Caco-2 (cell line): ENCODE data around the gene IGF2. TPM values are rescaled to one million over a fixed set of nuclear protein-coding genes. Genes with fewer than 3 reads are reported as not detected.

Experiments used
- BruUV-seq: library from RNA; stranded (reverse); fragments of 400-500 nt; replicated peaks from 2 replicates; lab custom pipeline; 2021; lab: Mats Ljungman, UMichigan
- CTCF ChIA-PET: fragments of 300-600 bp; sonication (Branson Sonifier 250); formaldehyde crosslinking; loops from one replicate; lab custom pipeline; 2022; ENCODE audit warnings: antibody characterized with exemption; lab: Charles Lee
- POLR2A ChIA-PET: fragments of 300-600 bp; sonication (Branson Sonifier 250); formaldehyde crosslinking; loops from one replicate; lab custom pipeline; 2022; ENCODE audit warnings: antibody characterized with exemption; lab: Charles Lee
- DNase-seq, 2 experiments: peaks; one replicate each; pipeline versions ENCODE4 v3.0.0 to v3.0.0-alpha.2; 2020 to 2022
- H3K27me3 ChIP-seq: replicated peaks from 2 replicates; pipeline ENCODE4 v1.6.0; 2011; ENCODE audit warnings: low read length; ENCODE audit not compliant: control insufficient read depth, insufficient read depth
- H3K36me3 ChIP-seq: 2 replicates; pipeline ENCODE4 v1.5.1; 2011; ENCODE audit warnings: low read length; ENCODE audit not compliant: control insufficient read depth, insufficient read depth
- H3K4me1 ChIP-seq: fragments of 250-450 bp; sonication (Bioruptor Pico); 2 replicates; pipeline ENCODE4 v1.5.1; 2020; ENCODE audit warnings: mild to moderate bottlenecking
- H3K4me3 ChIP-seq: 2 replicates; pipeline ENCODE4 v1.5.1; 2011; ENCODE audit warnings: low read depth, mild to moderate bottlenecking, control low read depth, low read length
- H3K9me3 ChIP-seq: fragments of 250-450 bp; sonication (Bioruptor Pico); 2 replicates; pipeline ENCODE4 v1.5.1; 2020; ENCODE audit warnings: mild to moderate bottlenecking, moderate library complexity
- H3K27ac Mint-ChIP-seq: one replicate; pipeline ENCODE4 v1.8.0; 2022; ENCODE audit warnings: mixed read lengths; ENCODE audit not compliant: unreplicated experiment
- H3K27me3 Mint-ChIP-seq: one replicate; pipeline ENCODE4 v1.8.0; 2022; ENCODE audit warnings: mixed read lengths; ENCODE audit not compliant: insufficient read depth, unreplicated experiment
- H3K36me3 Mint-ChIP-seq: one replicate; pipeline ENCODE4 v1.8.0; 2022; ENCODE audit warnings: mild to moderate bottlenecking, mixed read lengths; ENCODE audit not compliant: insufficient read depth, unreplicated experiment
- H3K4me1 Mint-ChIP-seq: one replicate; pipeline ENCODE4 v1.8.0; 2022; ENCODE audit warnings: low read depth, mixed read lengths; ENCODE audit not compliant: unreplicated experiment
- H3K4me3 Mint-ChIP-seq: one replicate; pipeline ENCODE4 v1.8.0; 2022; ENCODE audit warnings: mild to moderate bottlenecking, moderate library complexity, mixed read lengths; ENCODE audit not compliant: unreplicated experiment
- H3K9me3 Mint-ChIP-seq: one replicate; pipeline ENCODE4 v1.8.0; 2022; ENCODE audit warnings: mixed read lengths; ENCODE audit not compliant: unreplicated experiment
- CTCF ChIP-seq, 2 experiments: fragments of 200-600 bp in 1 of 2; IDR thresholded peaks; 1 replicate in 1 of 2; 2 replicates in 1 of 2; pipeline versions ENCODE4 v1.5.1 to v1.8.0; 2011 to 2022; ENCODE audit warnings: antibody characterized with exemption in 1 of 2, control low read depth in 1 of 2, inconsistent platforms in 1 of 2, low read depth in 1 of 2, low read length in 1 of 2, mild to moderate bottlenecking in 1 of 2, moderate library complexity in 1 of 2; ENCODE audit not compliant: insufficient read depth in 1 of 2, severe bottlenecking in 1 of 2, unreplicated experiment in 1 of 2
- intact Hi-C: fragments of 100-400 bp; cut with micrococcal nuclease; formaldehyde crosslinking; loops from one replicate; pipeline ENCODE4 v1.10.0; 2022; ENCODE audit not compliant: unreplicated experiment
- total RNA-seq: library from RNA; stranded (reverse); gene quantifications from 2 replicates; pipeline ENCODE4 v1.2.3, GENCODE V29; 2022

The IGF2 gene
- total RNA-seq, 1 experiment from 2014 or later = 1,397 TPM

- Mint-ChIP-seq H3K9me3 (no peaks in the 10 kb centered on the region), H3K27ac (no peak overlapping the region), H3K36me3 (no peaks in the 10 kb centered on the region), H3K27me3 (no peaks in the 10 kb centered on the region), H3K4me1 (peaks cover 13% of the 10 kb centered on the region), H3K4me3 (no peak overlapping the region)
- H3K36me3 ChIP-seq = no peaks in the 10 kb centered on the region
- H3K4me1 ChIP-seq = peaks cover 31% of the 10 kb centered on the region
- intact Hi-C loops = no loop called here
- no peaks in the 10 kb centered on the region for H3K27me3 ChIP-seq
- ChIA-PET POLR2A (no interaction called here), CTCF (no interaction called here)
- no peak for DNase-seq
- no peaks in the 10 kb centered on the region for H3K9me3 ChIP-seq
- H3K4me3 ChIP-seq = no peak overlapping the region
- no peak for TF ChIP-seq CTCF (IDR thresholded peaks at IDR 0.05; ENCODE audit: insufficient read depth in 1 of 2, low read depth in 1 of 2, low read length in 1 of 2, severe bottlenecking in 1 of 2, unreplicated experiment in 1 of 2)
- BruUV-seq = no TSS peak
Observed at GRCh38 chr11:2177076-2177475, 37.9 kb upstream of the IGF2 start.

- no peak for TF ChIP-seq CTCF (IDR thresholded peaks at IDR 0.05; ENCODE audit: insufficient read depth in 1 of 2, low read depth in 1 of 2, low read length in 1 of 2, severe bottlenecking in 1 of 2, unreplicated experiment in 1 of 2)
- Mint-ChIP-seq H3K36me3 (no peaks in the 10 kb centered on the region), H3K4me3 (no peak overlapping the region), H3K27me3 (no peaks in the 10 kb centered on the region), H3K27ac (no peak overlapping the region), H3K9me3 (no peaks in the 10 kb centered on the region), H3K4me1 (peaks cover 13% of the 10 kb centered on the region)
- Histone ChIP-seq H3K4me1 (peaks cover 31% of the 10 kb centered on the region), H3K27me3 (no peaks in the 10 kb centered on the region), H3K4me3 (no peak overlapping the region), H3K9me3 (no peaks in the 10 kb centered on the region), H3K36me3 (no peaks in the 10 kb centered on the region)
- ChIA-PET POLR2A (no interaction called here), CTCF (no interaction called here)
- DNase-seq = no peak
- BruUV-seq = no TSS peak
- intact Hi-C loops = no loop called here
Observed at GRCh38 chr11:2176389-2176900, 37.3 kb upstream of the IGF2 start.

- no peaks in the 10 kb centered on the region for H3K27me3 Mint-ChIP-seq
- ChIA-PET POLR2A (no interaction called here), CTCF (interaction anchor here (3.1 kb wide), 1 partner anchor 24 kb away, joined by 12 read pairs; no protein-coding TSS in a partner anchor)
- no peak overlapping the region for H3K4me3 Mint-ChIP-seq
- no peaks in the 10 kb centered on the region for H3K36me3 Mint-ChIP-seq
- no TSS peak for BruUV-seq
- no peaks in the 10 kb centered on the region for H3K27me3 ChIP-seq
- no peaks in the 10 kb centered on the region for H3K36me3 ChIP-seq
- TF ChIP-seq CTCF (IDR thresholded peaks at IDR 0.05; ENCODE audit: insufficient read depth in 1 of 2, low read depth in 1 of 2, low read length in 1 of 2, severe bottlenecking in 1 of 2, unreplicated experiment in 1 of 2) = no peak
- H3K4me1 Mint-ChIP-seq = peaks cover 13% of the 10 kb centered on the region
- no peak overlapping the region for H3K4me3 ChIP-seq
- H3K27ac Mint-ChIP-seq = no peak overlapping the region
- intact Hi-C loops = no loop called here
- DNase-seq = no peak
- peaks cover 25% of the 10 kb centered on the region for H3K4me1 ChIP-seq
- no peaks in the 10 kb centered on the region for H3K9me3 Mint-ChIP-seq
- H3K9me3 ChIP-seq = no peaks in the 10 kb centered on the region
Observed at GRCh38 chr11:2175659-2176058, 36.5 kb upstream of the IGF2 start.
